Karpas-422 (cell line): ENCODE data around the gene DNAI1. TPM values are rescaled to one million over a fixed set of nuclear protein-coding genes. Genes with fewer than 3 reads are reported as not detected.
A peak's percentile ranks its signal among the peaks of the same experiment; 100 is the strongest.
"Not testable (repeated sequence)": the region's sequence is repeated elsewhere in the genome, so short reads cannot be mapped to it uniquely, and the experiment has no call there.

ENCODE experiments used
- DNase-seq: peaks from one replicate; pipeline ENCODE4 v3.0.0-alpha.2; 2015
- H2AFZ ChIP-seq: fragments of 200-600 bp; sonication (generic); 2 replicates; pipeline ENCODE4 v1.6.1; 2014; ENCODE audit warnings: antibody characterized with exemption, low read length, mixed read lengths
- H3K27ac ChIP-seq: fragments of 200-600 bp; sonication (generic); 2 replicates; pipeline ENCODE4 v1.5.1; 2014; ENCODE audit warnings: mild to moderate bottlenecking, low read length, moderate library complexity
- H3K27me3 ChIP-seq: fragments of 200-600 bp; sonication (generic); 2 replicates; pipeline ENCODE4 v1.6.1; 2014; ENCODE audit warnings: low read length, mixed read lengths
- H3K36me3 ChIP-seq: fragments of 200-600 bp; sonication (generic); 2 replicates; pipeline ENCODE4 v1.6.1; 2014; ENCODE audit warnings: low read length, mixed read lengths; ENCODE audit not compliant: insufficient read depth
- H3K4me1 ChIP-seq: fragments of 200-600 bp; sonication (generic); 2 replicates; pipeline ENCODE4 v1.6.1; 2014; ENCODE audit warnings: mild to moderate bottlenecking, low read length, mixed read lengths
- H3K4me2 ChIP-seq: fragments of 200-600 bp; sonication (generic); 2 replicates; pipeline ENCODE4 v1.6.1; 2014; ENCODE audit warnings: low read length, low read depth, mild to moderate bottlenecking; ENCODE audit not compliant: poor library complexity, severe bottlenecking
- H3K4me3 ChIP-seq: fragments of 200-600 bp; sonication (generic); 2 replicates; pipeline ENCODE4 v1.5.1; 2014; ENCODE audit warnings: mild to moderate bottlenecking, antibody characterized with exemption, low read length, mixed read lengths
- H3K79me2 ChIP-seq: fragments of 200-600 bp; sonication (generic); 2 replicates; pipeline ENCODE4 v1.6.1; 2014; ENCODE audit warnings: mild to moderate bottlenecking, low read length, mixed read lengths
- H3K9ac ChIP-seq: fragments of 200-600 bp; sonication (generic); 2 replicates; pipeline ENCODE4 v1.6.0; 2014; ENCODE audit warnings: low read length
- H3K9me2 ChIP-seq: fragments of 200-600 bp; sonication (generic), shearing (Covaris generic); replicated peaks from 2 replicates; pipeline ENCODE4 v1.6.0; 2014; ENCODE audit warnings: mild to moderate bottlenecking, low read length, moderate library complexity; ENCODE audit not compliant: insufficient read depth
- H3K9me3 ChIP-seq: fragments of 300-700, 200-600 bp; sonication (generic); 2 replicates; pipeline ENCODE4 v1.6.1; 2014; ENCODE audit warnings: low read length, mixed read lengths
- H4K20me1 ChIP-seq: fragments of 200-600 bp; sonication (generic); 2 replicates; pipeline ENCODE4 v1.6.1; 2014; ENCODE audit warnings: mild to moderate bottlenecking, antibody characterized with exemption, low read length, low read depth; ENCODE audit not compliant: insufficient read depth
- total RNA-seq: library from RNA; depleted of rRNA; stranded (reverse); fragments of >200 nt; shearing (Covaris generic); gene quantifications from 2 replicates; pipeline ENCODE4 v1.2.3, GENCODE V29; 2014; ENCODE audit warnings: low replicate concordance

The DNAI1 gene
- total RNA-seq, 1 experiment from 2014 or later, result 3.4 TPM

DNA sequence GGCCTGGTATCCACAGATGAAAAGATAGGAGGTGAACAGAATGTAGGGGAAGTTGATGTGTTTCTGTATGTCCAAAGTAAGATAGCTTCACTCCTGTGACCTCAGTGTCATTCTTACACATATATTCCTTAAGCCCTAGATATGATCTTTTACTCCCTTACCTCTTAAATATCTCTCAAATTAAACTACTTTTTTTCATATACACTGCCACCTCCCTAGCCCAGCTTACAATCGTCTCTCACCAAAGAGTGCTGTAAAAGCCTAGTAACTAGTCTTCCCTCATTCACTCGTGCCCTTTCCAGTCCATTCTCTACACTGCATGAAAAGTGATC is 5.3 kb downstream of the DNAI1 start:
- Histone ChIP-seq H3K9me3 (no peaks in the 10 kb centered on the region), H3K9ac (no peak overlapping the region), H4K20me1 (no peaks in the 10 kb centered on the region), H3K9me2 (no peaks in the 10 kb centered on the region), H3K27ac (no peak overlapping the region), H3K27me3 (no peaks in the 10 kb centered on the region), H3K4me1 (peaks cover 3% of the 10 kb centered on the region), H2AFZ (no peak overlapping the region), H3K4me2 (no peak overlapping the region), H3K79me2 (no peaks in the 10 kb centered on the region), H3K36me3 (no peaks in the 10 kb centered on the region), H3K4me3 (no peak overlapping the region)
- DNase-seq, result no peak

DNA sequence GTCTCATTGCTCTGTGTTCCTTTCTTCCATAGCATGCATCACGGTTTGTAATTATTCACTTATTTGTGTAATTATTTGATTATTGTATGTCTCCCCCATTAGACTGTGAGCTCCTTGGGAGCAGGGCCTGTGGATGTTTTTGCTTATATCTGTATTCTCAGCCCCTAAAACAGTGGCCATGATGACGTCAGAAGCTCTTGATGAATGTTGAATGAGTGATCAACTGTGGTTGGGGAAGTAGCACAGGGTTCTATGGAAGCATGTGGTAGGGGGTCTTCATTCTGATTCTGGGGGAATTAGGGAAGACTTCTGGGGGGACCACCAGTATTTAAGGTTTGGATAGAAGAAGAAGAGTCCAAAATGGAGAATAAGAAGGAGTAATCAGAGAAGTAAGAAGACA is 6.0 kb downstream of the DNAI1 start:
- Histone ChIP-seq H3K36me3 (no peaks in the 10 kb centered on the region), H3K9me2 (no peaks in the 10 kb centered on the region), H3K27ac (no peak overlapping the region), H4K20me1 (no peaks in the 10 kb centered on the region), H3K79me2 (no peaks in the 10 kb centered on the region), H2AFZ (no peak overlapping the region), H3K9me3 (no peaks in the 10 kb centered on the region), H3K9ac (no peak overlapping the region), H3K27me3 (no peaks in the 10 kb centered on the region), H3K4me3 (no peak overlapping the region), H3K4me1 (no peaks in the 10 kb centered on the region), H3K4me2 (no peak overlapping the region)
- no peak for DNase-seq

DNA sequence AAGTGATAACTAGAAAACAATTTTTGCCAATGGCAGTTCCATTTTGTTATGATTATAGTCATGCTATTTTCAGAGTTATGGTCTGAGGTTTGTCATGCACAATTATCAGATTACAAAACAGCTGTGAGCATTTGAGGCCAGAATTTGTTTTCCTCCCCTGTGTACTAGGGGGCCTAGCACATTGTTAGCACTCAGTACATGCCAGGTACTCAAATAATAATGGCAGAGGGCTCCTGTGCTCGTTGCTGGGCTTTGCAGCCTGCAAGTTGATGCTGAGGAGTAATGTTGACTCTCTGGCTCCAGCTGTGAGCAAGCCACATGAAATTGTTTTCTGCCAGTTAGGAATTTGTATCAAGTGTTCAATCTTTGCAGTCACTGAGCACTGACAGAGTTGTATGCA is 6.9 kb downstream of the DNAI1 start:
- H3K4me2 ChIP-seq, result no peak overlapping the region
- H4K20me1 ChIP-seq, result no peaks in the 10 kb centered on the region
- H3K27ac ChIP-seq, result no peak overlapping the region
- no peak for DNase-seq
- no peak overlapping the region for H3K9ac ChIP-seq
- H3K79me2 ChIP-seq, result no peaks in the 10 kb centered on the region
- no peaks in the 10 kb centered on the region for H3K4me1 ChIP-seq
- no peaks in the 10 kb centered on the region for H3K9me3 ChIP-seq
- no peaks in the 10 kb centered on the region for H3K27me3 ChIP-seq
- no peak overlapping the region for H2AFZ ChIP-seq
- H3K36me3 ChIP-seq, result no peaks in the 10 kb centered on the region
- no peak overlapping the region for H3K4me3 ChIP-seq
- no peaks in the 10 kb centered on the region for H3K9me2 ChIP-seq

DNA sequence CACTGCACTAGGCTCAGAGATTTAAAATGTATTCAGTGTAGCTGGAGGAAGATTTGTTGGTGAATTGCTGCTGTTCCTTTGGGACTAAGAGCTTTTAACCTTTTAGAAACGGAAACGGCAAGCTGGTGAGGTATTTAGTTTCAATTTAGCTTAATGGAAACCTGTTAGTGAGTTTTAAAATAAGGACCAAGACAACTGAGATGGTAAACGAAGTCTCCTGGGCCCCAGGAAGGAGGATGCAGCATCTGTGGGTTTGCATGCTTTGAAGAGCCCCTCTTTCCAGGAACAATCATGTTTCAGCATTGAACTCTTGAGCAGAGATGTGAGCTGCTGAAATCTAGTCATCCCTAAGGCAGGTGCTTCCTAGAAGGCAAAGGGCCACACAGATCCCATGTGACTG is 16.5 kb downstream of the DNAI1 start:
- Histone ChIP-seq H3K9ac (no peak overlapping the region), H4K20me1 (no peaks in the 10 kb centered on the region; the same call in 1 of the 2 replicates), H3K79me2 (no peaks in the 10 kb centered on the region), H3K4me2 (no peak overlapping the region), H3K27me3 (no peaks in the 10 kb centered on the region), H2AFZ (no peak overlapping the region), H3K36me3 (no peaks in the 10 kb centered on the region), H3K9me3 (no peaks in the 10 kb centered on the region), H3K4me3 (no peak overlapping the region), H3K27ac (no peak overlapping the region), H3K4me1 (0 out of 2 replicates have a peak, but pooled peaks cover 6% of the 10 kb centered on the region), H3K9me2 (no peaks in the 10 kb centered on the region)
- peak; percentile 50 for DNase-seq

DNA sequence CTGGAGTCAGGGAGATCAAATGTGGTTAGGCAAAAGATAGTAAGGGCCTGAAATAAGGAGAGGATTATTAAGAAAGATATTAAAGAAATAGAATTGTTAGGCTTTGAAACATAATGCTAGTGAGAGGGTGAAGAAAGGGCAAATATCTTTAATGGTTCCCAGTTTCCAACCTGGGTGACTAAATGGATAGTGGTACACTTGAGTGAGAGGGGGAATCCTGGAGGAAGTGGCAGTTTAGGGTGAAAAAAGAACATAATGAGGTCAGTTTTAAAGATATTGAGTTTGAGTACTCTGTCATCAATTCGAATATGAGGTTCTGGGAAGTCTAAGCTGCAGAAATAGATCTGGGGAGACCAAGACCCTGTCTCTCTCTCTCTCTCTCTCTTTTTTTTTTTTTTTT is 18.9 kb downstream of the DNAI1 start:
- Histone ChIP-seq H3K9ac (no peak overlapping the region), H3K36me3 (no peaks in the 10 kb centered on the region), H2AFZ (no peak overlapping the region), H3K9me2 (no peaks in the 10 kb centered on the region), H3K4me2 (no peak overlapping the region), H3K4me3 (no peak overlapping the region), H3K27ac (no peak overlapping the region), H4K20me1 (no peaks in the 10 kb centered on the region), H3K79me2 (no peaks in the 10 kb centered on the region), H3K4me1 (0 out of 2 replicates have a peak, but pooled peaks cover 6% of the 10 kb centered on the region), H3K9me3 (no peaks in the 10 kb centered on the region), H3K27me3 (no peaks in the 10 kb centered on the region)
- no peak for DNase-seq

DNA sequence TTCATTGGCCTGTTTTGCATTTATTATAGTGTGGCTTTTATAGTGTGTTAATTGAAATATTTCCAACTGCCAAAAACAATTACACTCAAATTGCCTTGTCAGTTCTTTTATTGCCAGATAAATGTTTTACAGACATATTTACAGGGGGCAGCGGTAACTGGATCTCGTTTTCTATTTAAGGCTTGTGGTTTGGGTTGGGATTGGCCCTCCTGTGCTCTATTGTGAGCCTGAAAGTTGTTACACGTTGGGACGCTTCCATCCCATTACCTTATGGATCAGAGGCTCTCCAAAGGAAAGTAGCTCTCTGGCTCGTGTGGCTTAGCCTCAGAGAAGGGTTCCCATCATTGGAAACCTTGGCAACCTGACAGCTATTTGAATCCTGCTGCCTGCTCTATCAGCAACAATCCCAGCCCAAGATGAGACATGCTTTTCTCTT is 20.8 kb downstream of the DNAI1 start:
- Histone ChIP-seq H3K9me3 (no peaks in the 10 kb centered on the region), H3K27ac (no peak overlapping the region), H3K9me2 (no peaks in the 10 kb centered on the region), H3K27me3 (no peaks in the 10 kb centered on the region), H3K4me1 (0 out of 2 replicates have a peak, but pooled peaks cover 6% of the 10 kb centered on the region), H3K79me2 (no peaks in the 10 kb centered on the region), H4K20me1 (no peaks in the 10 kb centered on the region), H3K9ac (no peak overlapping the region), H3K4me2 (no peak overlapping the region), H3K36me3 (no peaks in the 10 kb centered on the region), H3K4me3 (no peak overlapping the region), H2AFZ (no peak overlapping the region)
- no peak for DNase-seq

DNA sequence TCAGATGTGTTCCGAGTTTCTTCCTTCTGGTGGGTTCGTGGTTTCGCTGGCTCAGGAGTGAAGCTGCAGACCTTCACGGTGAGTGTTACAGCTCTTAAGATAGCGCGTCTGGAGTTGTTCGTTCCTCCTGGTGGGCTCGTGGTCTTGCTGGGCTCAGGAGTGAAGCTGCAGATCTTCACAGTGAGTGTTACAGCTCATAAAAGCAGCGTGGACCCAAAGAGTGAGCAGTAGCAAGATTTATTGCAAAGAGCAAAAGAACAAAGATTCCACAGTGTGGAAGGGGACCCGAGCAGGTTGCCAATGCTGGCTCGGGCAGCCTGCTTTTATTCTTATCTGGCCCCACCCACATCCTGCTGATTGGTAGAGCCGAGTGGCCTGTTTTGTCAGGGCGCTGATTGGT is 23.0 kb downstream of the DNAI1 start:
- not testable (repeated sequence) for H3K4me1 ChIP-seq, H3K9me3 ChIP-seq, DNase-seq, H3K79me2 ChIP-seq, H3K4me2 ChIP-seq, H3K9ac ChIP-seq, H3K27me3 ChIP-seq, H3K9me2 ChIP-seq, H3K4me3 ChIP-seq, H3K36me3 ChIP-seq, H3K27ac ChIP-seq, H2AFZ ChIP-seq, H4K20me1 ChIP-seq

DNA sequence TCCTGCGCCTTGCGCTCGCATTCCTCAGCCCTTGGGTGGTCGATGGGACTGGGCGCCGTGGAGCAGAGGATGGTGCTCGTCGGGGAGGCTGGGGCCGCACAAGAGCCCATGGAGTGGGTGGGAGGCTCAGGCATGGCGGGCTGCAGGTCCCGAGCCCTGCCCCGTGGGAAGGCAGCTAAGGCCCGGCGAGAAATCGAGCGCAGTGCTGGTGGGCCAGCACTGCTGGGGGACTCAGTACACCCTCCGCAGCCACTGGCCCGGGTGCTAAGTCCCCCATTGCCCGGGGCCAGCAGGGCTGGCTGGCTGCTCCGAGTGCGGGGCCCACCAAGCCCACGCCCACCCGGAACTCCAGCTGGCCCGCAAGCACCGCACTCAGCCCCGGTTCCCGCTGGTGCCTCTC is 24.1 kb downstream of the DNAI1 start:
- not testable (repeated sequence) for H2AFZ ChIP-seq, H3K36me3 ChIP-seq, H3K27me3 ChIP-seq, H3K4me2 ChIP-seq, H3K4me1 ChIP-seq, H4K20me1 ChIP-seq, H3K4me3 ChIP-seq, DNase-seq, H3K27ac ChIP-seq, H3K9ac ChIP-seq, H3K9me3 ChIP-seq, H3K9me2 ChIP-seq, H3K79me2 ChIP-seq

DNA sequence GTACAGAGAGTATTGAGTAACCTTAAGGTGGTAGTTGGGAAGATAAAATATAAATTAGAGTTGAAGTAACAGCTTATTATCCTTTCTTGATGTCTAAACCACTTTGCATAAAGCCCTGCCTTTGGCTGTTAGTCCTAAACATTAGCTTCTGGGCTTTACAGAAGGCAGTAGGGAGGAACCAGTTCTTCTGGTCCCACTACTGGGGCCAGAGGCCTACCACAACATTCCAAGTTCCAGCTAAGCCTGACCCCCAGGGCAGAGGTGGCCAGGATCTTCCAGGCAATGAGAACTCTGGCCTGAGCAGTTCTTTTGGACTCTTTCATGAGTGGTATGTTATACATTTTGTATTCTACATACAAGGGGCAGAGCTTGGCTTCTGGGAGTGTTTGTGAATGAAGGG is 26.1 kb downstream of the DNAI1 start:
- H3K4me2 ChIP-seq, result no peak overlapping the region
- no peak overlapping the region for H3K27ac ChIP-seq
- DNase-seq, result no peak
- H3K4me3 ChIP-seq, result no peak overlapping the region
- no peaks in the 10 kb centered on the region for H3K36me3 ChIP-seq
- H3K27me3 ChIP-seq, result 0 out of 2 replicates have a peak, but pooled peaks cover 2% of the 10 kb centered on the region
- no peaks in the 10 kb centered on the region for H4K20me1 ChIP-seq
- no peaks in the 10 kb centered on the region for H3K9me3 ChIP-seq
- no peaks in the 10 kb centered on the region for H3K4me1 ChIP-seq
- H3K79me2 ChIP-seq, result no peaks in the 10 kb centered on the region
- H3K9me2 ChIP-seq, result no peaks in the 10 kb centered on the region
- H2AFZ ChIP-seq, result no peak overlapping the region
- no peak overlapping the region for H3K9ac ChIP-seq
